Fibroblast of skin of back (primary cell): ENCODE measurements around the gene PCSK1N.

ENCODE experiments used
- DNase-seq: peaks from one replicate; pipeline ENCODE4 v3.0.0-alpha.2; 2013

The PCSK1N gene

GRCh38 chrX:48789366-48790220, 45.8 kb downstream of the PCSK1N start:
- no peak for DNase-seq

GRCh38 chrX:48787505-48788443, 47.6 kb downstream of the PCSK1N start:
- DNase-seq = no peak

- DNase-seq = no peak
These were observed 48.4 kb downstream of the PCSK1N start for GRCh38 chrX:48786825-48787504.

- DNase-seq = no peak
These were observed 49.0 kb downstream of the PCSK1N start, which contains the start of gene GATA1 for GRCh38 chrX:48786341-48786800. TSS of gene GATA1 (plus strand) at chrX:48786590. CDS start at chrX:48791110, 4,520 bp downstream.

GRCh38 chrX:48785540-48786214, 49.7 kb downstream of the PCSK1N start:
- DNase-seq = no peak

- no peak for DNase-seq
These were observed 50.2 kb downstream of the PCSK1N start for GRCh38 chrX:48785186-48785539.

GRCh38 chrX:48784726-48785125, 50.7 kb downstream of the PCSK1N start:
- no peak for DNase-seq

GRCh38 chrX:48782795-48783194, 52.6 kb downstream of the PCSK1N start:
- DNase-seq = no peak

DNA sequence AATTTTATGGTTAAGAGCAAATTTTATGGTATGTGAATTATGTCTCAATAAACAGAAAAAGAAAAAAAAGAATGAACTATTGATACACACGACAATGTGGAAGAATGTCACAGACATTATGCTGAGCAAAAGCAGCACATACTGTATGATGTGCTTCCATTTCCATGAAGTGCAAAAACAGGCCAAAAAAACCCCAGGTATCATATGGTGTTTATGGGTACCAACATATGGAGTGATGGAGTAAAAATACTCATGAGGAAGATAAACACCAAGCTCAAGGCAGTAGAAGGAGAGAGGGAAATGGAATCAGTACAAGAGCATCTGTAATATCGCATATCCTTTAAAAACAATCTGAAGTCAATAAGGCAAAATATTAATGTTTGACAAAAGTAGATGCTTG, 53.2 kb downstream of the PCSK1N start:
- no peak for DNase-seq

DNA sequence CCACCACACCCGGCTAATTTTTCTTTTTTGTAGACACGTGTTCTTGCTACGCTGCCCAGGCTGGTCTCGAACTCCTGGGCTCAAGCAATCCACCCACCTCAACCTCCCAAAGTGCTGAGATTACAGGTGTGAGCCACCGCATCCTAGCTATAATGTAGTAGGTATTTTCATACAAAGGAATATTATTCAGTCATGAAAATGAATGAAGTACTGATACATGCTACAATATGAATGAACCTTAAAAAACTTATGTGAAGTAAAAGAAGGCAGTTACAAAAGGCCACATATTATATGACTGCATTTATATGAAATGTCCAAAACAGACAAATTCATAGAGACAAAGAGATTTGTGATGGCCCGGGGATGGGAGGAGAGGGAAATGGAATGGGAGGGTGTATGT, 53.7 kb downstream of the PCSK1N start:
- DNase-seq = no peak
